Mesenchymal stem cell (in vitro differentiated cells and primary cell): ENCODE data around the gene THEMIS. TPM values are rescaled to one million over a fixed set of nuclear protein-coding genes. Genes with fewer than 3 reads are reported as not detected.

Experiments used
- DNase-seq: peaks from one replicate; pipeline ENCODE4 v3.0.0-alpha.2; 2013
- H2AFZ ChIP-seq: one replicate; pipeline ENCODE4 v1.6.1; 2013; ENCODE audit warnings: low read depth, mild to moderate bottlenecking, control low read depth, inconsistent platforms, low read length, moderate library complexity
- H2AK5ac ChIP-seq: 2 replicates; pipeline ENCODE4 v1.6.1; 2013; ENCODE audit warnings: low read length, moderate library complexity, mild to moderate bottlenecking, inconsistent platforms; ENCODE audit not compliant: severe bottlenecking
- H2BK120ac ChIP-seq: one replicate; pipeline ENCODE4 v1.6.1; 2013; ENCODE audit warnings: low read depth, mild to moderate bottlenecking, inconsistent platforms, low read length, moderate library complexity
- H2BK12ac ChIP-seq, 2 experiments: one replicate each; pipeline ENCODE4 v1.6.1; 2013; ENCODE audit warnings: inconsistent platforms in 2 of 2, low read length in 2 of 2, mild to moderate bottlenecking in 2 of 2, moderate library complexity in 2 of 2, control low read depth in 1 of 2
- H2BK15ac ChIP-seq: one replicate; pipeline ENCODE4 v1.6.1; 2013; ENCODE audit warnings: mild to moderate bottlenecking, low read depth, inconsistent platforms; ENCODE audit not compliant: poor library complexity, severe bottlenecking
- H2BK5ac ChIP-seq: 2 replicates; pipeline ENCODE4 v1.6.1; 2013; ENCODE audit warnings: low read depth, mild to moderate bottlenecking, low read length, control low read depth, inconsistent platforms; ENCODE audit not compliant: poor library complexity, severe bottlenecking
- H3K14ac ChIP-seq, 2 experiments: one replicate each; pipeline ENCODE4 v1.6.1; 2013; ENCODE audit warnings: inconsistent platforms in 2 of 2, low read length in 2 of 2, control low read depth in 1 of 2, mild to moderate bottlenecking in 1 of 2, moderate library complexity in 1 of 2
- H3K18ac ChIP-seq, 2 experiments: one replicate each; pipeline ENCODE4 v1.6.1; 2013; ENCODE audit warnings: inconsistent platforms in 2 of 2, low read length in 2 of 2, control low read depth in 1 of 2, low read depth in 1 of 2, mild to moderate bottlenecking in 1 of 2
- H3K23ac ChIP-seq, 2 experiments: one replicate each; pipeline ENCODE4 v1.6.1; 2013; ENCODE audit warnings: inconsistent platforms in 2 of 2, low read length in 2 of 2, mild to moderate bottlenecking in 2 of 2, moderate library complexity in 2 of 2, control low read depth in 1 of 2
- H3K27ac ChIP-seq: 2 replicates; pipeline ENCODE4 v1.5.1; 2013; ENCODE audit warnings: mild to moderate bottlenecking, moderate library complexity, low read length, control low read depth, inconsistent platforms; ENCODE audit not compliant: poor library complexity, severe bottlenecking
- H3K27me3 ChIP-seq, 2 experiments: 2 replicates each; pipeline versions ENCODE4 v1.6.1 to v1.7.0; 2013; ENCODE audit warnings: low read length in 2 of 2, mild to moderate bottlenecking in 2 of 2, moderate library complexity in 2 of 2, control low read depth in 1 of 2, inconsistent platforms in 1 of 2; ENCODE audit not compliant: control insufficient read depth in 1 of 2, insufficient read depth in 1 of 2
- H3K36me3 ChIP-seq, 2 experiments: 2 replicates each; pipeline versions ENCODE4 v1.6.1 to v1.7.0; 2013; ENCODE audit warnings: low read length in 2 of 2, control low read depth in 1 of 2, inconsistent platforms in 1 of 2, low read depth in 1 of 2, mild to moderate bottlenecking in 1 of 2; ENCODE audit not compliant: insufficient read depth in 2 of 2, control insufficient read depth in 1 of 2
- H3K4ac ChIP-seq, 2 experiments: one replicate each; pipeline ENCODE4 v1.6.1; 2013; ENCODE audit warnings: inconsistent platforms in 2 of 2, low read length in 2 of 2, mild to moderate bottlenecking in 2 of 2, moderate library complexity in 2 of 2, control low read depth in 1 of 2, low read depth in 1 of 2
- H3K4me1 ChIP-seq: 2 replicates; pipeline ENCODE4 v1.6.1; 2013; ENCODE audit warnings: low read depth, low read length, control low read depth; ENCODE audit not compliant: control insufficient read depth, insufficient read depth
- H3K4me2 ChIP-seq: 2 replicates; pipeline ENCODE4 v1.6.1; 2013; ENCODE audit warnings: low read length, mild to moderate bottlenecking, inconsistent platforms; ENCODE audit not compliant: poor library complexity, severe bottlenecking
- H3K4me3 ChIP-seq, 2 experiments: 2 replicates each; pipeline versions ENCODE4 v1.5.1 to v1.7.0; 2013; ENCODE audit warnings: low read length in 2 of 2, mild to moderate bottlenecking in 2 of 2, control low read depth in 1 of 2, low read depth in 1 of 2; ENCODE audit not compliant: insufficient read depth in 1 of 2
- H3K79me1 ChIP-seq: replicated peaks from 2 replicates; pipeline ENCODE4 v1.6.1; 2013; ENCODE audit warnings: mild to moderate bottlenecking, control low read depth, low read length, inconsistent platforms; ENCODE audit not compliant: poor library complexity, severe bottlenecking
- H3K9ac ChIP-seq: 2 replicates; pipeline ENCODE4 v1.7.0; 2013; ENCODE audit warnings: mild to moderate bottlenecking, low read length, moderate library complexity
- H3K9me3 ChIP-seq: 2 replicates; pipeline ENCODE4 v1.7.0; 2013; ENCODE audit warnings: mild to moderate bottlenecking, low read length; ENCODE audit not compliant: control insufficient read depth
- H4K8ac ChIP-seq: one replicate; pipeline ENCODE4 v1.6.1; 2013; ENCODE audit warnings: inconsistent platforms, mild to moderate bottlenecking, low read length, moderate library complexity
- H4K91ac ChIP-seq: one replicate; pipeline ENCODE4 v1.6.1; 2013; ENCODE audit warnings: mild to moderate bottlenecking, low read length, inconsistent platforms
- WGBS: methylation state at CpG from one replicate; pipeline ENCODE4 v1.1.7; 2013; ENCODE audit warnings: mixed read lengths; 5-methylcytosine and 5-hydroxymethylcytosine counted together
- small RNA-seq: library from polyadenylated mRNA; stranded (forward); fragments of <200 nt; extraction: miRNeasy Mini kit (QIAGEN cat#:217004); gene quantifications from one replicate; pipeline ENCODE3, GENCODE V24; 2013; ENCODE audit warnings: low read depth

The THEMIS gene

DNA sequence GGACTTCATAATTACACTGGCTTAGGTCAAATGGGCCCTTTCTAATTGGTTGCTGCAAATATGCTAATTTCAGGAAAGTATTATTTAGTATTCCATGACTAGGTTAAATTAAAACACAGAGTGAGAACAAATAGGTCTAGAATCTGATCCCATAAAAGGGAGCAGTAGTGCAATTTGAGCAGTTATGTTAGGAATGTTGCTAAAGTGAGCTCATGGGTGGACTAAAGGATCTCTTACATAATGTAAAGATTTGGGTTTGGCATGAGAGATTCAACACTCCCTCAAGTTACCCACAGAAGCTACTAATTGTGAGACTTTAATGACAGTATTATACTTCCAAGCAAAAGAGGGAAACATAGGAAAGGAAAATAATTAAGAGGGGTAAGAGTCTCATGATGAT lies 214.8 kb downstream of the THEMIS start:
- Histone ChIP-seq H2BK12ac (no peak overlapping the region), H4K91ac (no peak overlapping the region), H2BK120ac (no peak overlapping the region), H3K27ac (no peak overlapping the region), H3K4me2 (no peak overlapping the region), H3K27me3 (peaks cover 0 to 3% of the 10 kb centered on the region in 2 experiments), H3K9ac (no peak overlapping the region), H3K79me1 (no peaks in the 10 kb centered on the region), H2AFZ (no peak overlapping the region), H4K8ac (no peak overlapping the region), H2BK5ac (no peak overlapping the region), H3K18ac (no peak overlapping the region), H3K4me3 (no peak overlapping the region), H3K23ac (no peak overlapping the region), H3K36me3 (no peaks in the 10 kb centered on the region), H2AK5ac (no peak overlapping the region), H3K9me3 (no peaks in the 10 kb centered on the region), H3K4ac (no peak overlapping the region), H2BK15ac (no peak overlapping the region), H3K4me1 (no peaks in the 10 kb centered on the region), H3K14ac (no peak overlapping the region)
- no peak for DNase-seq

DNA sequence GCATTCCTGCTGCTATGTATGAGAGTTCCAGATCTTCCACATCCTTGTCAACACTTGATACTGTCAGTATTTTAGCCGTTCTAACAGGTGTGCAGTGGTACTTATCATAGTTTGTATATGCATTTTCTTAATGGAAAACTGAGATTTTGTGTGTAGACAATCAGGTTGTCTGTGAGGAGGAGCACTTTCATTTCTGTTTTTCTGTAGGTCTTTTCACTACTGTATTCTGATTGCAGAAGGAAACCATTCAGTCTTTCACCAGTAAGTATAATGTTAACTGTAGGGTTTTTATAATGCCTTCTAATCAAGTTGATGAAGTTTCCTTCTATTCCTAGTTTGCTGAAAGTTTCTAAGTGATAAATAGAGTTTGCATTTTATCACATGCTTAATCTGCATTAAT lies 216.4 kb downstream of the THEMIS start:
- Histone ChIP-seq H4K8ac (no peak overlapping the region), H3K23ac (no peak overlapping the region), H3K27ac (no peak overlapping the region), H3K4me1 (no peaks in the 10 kb centered on the region), H3K36me3 (no peaks in the 10 kb centered on the region), H3K4me3 (no peak overlapping the region), H2AFZ (no peak overlapping the region), H3K14ac (no peak overlapping the region), H3K4me2 (no peak overlapping the region), H2BK12ac (no peak overlapping the region), H2BK120ac (no peak overlapping the region), H2BK15ac (no peak overlapping the region), H3K79me1 (no peaks in the 10 kb centered on the region), H2BK5ac (no peak overlapping the region), H3K9me3 (no peaks in the 10 kb centered on the region), H3K4ac (no peak overlapping the region), H4K91ac (no peak overlapping the region), H3K27me3 (peaks cover 0 to 3% of the 10 kb centered on the region in 2 experiments), H2AK5ac (no peak overlapping the region), H3K9ac (no peak overlapping the region), H3K18ac (no peak overlapping the region)
- no CpG with 5 or more reads among the region's 1 CpG for WGBS
- no peak for DNase-seq

Small RNAs within 50 kb of the gene (small RNA-seq; reads per million reads assigned to genes)
- not detected for gene MRPS17P5
